ENCODE data around the gene DMRTC1. TPM values are rescaled to one million over a fixed set of nuclear protein-coding genes. Genes with fewer than 3 reads are reported as not detected.
"Not testable (repeated sequence)": the region's sequence is repeated elsewhere in the genome, so short reads cannot be mapped to it uniquely, and the experiment has no call there.

DMRTC1 gene
- total and polyA plus RNA-seq, 2 donors (not counting 3 experiments of a cell fraction or from before 2014, with no cell fraction given): not detected

- H3K4me2 ChIP-seq (ENCODE audit: insufficient read depth, low read length); H3K4me3 ChIP-seq (replicated peaks in 1 of 3; ENCODE audit: insufficient read depth in 1 of 3, low read depth in 1 of 3, low read length in 3 of 3); intact Hi-C loops (cut with micrococcal nuclease); H3K9ac ChIP-seq (replicated peaks; ENCODE audit: extremely low read depth, insufficient read depth, low read length); H2AFZ ChIP-seq (ENCODE audit: low read depth, low read length); H3K9me1 ChIP-seq (replicated peaks; ENCODE audit: control insufficient read depth, extremely low read depth, insufficient read depth, low read length); POLR2A ChIA-PET; CTCF ChIA-PET; FAIRE-seq; H3K36me3 ChIP-seq (ENCODE audit: control insufficient read depth in 2 of 2, extremely low read depth in 1 of 2, insufficient read depth in 2 of 2, low read length in 2 of 2); H3K79me2 ChIP-seq (ENCODE audit: control insufficient read depth, insufficient read depth, low read length); BruUV-seq (replicated peaks); H3K27me3 ChIP-seq (ENCODE audit: control insufficient read depth in 2 of 2, insufficient read depth in 2 of 2, low read length in 2 of 2); H3K9me3 ChIP-seq (replicated peaks; ENCODE audit: control insufficient read depth, insufficient read depth, low read length); H3K27ac ChIP-seq (ENCODE audit: insufficient read depth, low read depth, low read length); H3K4me1 ChIP-seq (ENCODE audit: control insufficient read depth, extremely low read depth, insufficient read depth, low read length); dilution Hi-C loops (cut with MboI; ENCODE audit: extremely low pct_ligation_motif_present, low sequenced_read_pairs); H4K20me1 ChIP-seq (replicated peaks; ENCODE audit: control insufficient read depth, extremely low read depth, insufficient read depth, low read length); DNase-seq (ENCODE audit: low read depth, low spot score): not testable (repeated sequence)
Measured at GRCh38 chrX:72936882-72937455, 6.7 kb downstream of the DMRTC1 start.

- POLR2A ChIA-PET; H3K27me3 ChIP-seq (ENCODE audit: control insufficient read depth in 2 of 2, insufficient read depth in 2 of 2, low read length in 2 of 2); H3K27ac ChIP-seq (ENCODE audit: insufficient read depth, low read depth, low read length); H2AFZ ChIP-seq (ENCODE audit: low read depth, low read length); H3K79me2 ChIP-seq (ENCODE audit: control insufficient read depth, insufficient read depth, low read length); DNase-seq (ENCODE audit: low read depth, low spot score); H3K4me1 ChIP-seq (ENCODE audit: control insufficient read depth, extremely low read depth, insufficient read depth, low read length); dilution Hi-C loops (cut with MboI; ENCODE audit: extremely low pct_ligation_motif_present, low sequenced_read_pairs); H3K9me1 ChIP-seq (replicated peaks; ENCODE audit: control insufficient read depth, extremely low read depth, insufficient read depth, low read length); H3K9ac ChIP-seq (replicated peaks; ENCODE audit: extremely low read depth, insufficient read depth, low read length); H3K4me2 ChIP-seq (ENCODE audit: insufficient read depth, low read length); intact Hi-C loops (cut with micrococcal nuclease); CTCF ChIA-PET; H3K36me3 ChIP-seq (ENCODE audit: control insufficient read depth in 2 of 2, extremely low read depth in 1 of 2, insufficient read depth in 2 of 2, low read length in 2 of 2); H3K9me3 ChIP-seq (replicated peaks; ENCODE audit: control insufficient read depth, insufficient read depth, low read length); H4K20me1 ChIP-seq (replicated peaks; ENCODE audit: control insufficient read depth, extremely low read depth, insufficient read depth, low read length); H3K4me3 ChIP-seq (replicated peaks in 1 of 3; ENCODE audit: insufficient read depth in 1 of 3, low read depth in 1 of 3, low read length in 3 of 3); BruUV-seq (replicated peaks): not testable (repeated sequence)
- peak; percentile 99 for FAIRE-seq
Measured at GRCh38 chrX:72936455-72936854, 7.2 kb downstream of the DMRTC1 start.

DNA sequence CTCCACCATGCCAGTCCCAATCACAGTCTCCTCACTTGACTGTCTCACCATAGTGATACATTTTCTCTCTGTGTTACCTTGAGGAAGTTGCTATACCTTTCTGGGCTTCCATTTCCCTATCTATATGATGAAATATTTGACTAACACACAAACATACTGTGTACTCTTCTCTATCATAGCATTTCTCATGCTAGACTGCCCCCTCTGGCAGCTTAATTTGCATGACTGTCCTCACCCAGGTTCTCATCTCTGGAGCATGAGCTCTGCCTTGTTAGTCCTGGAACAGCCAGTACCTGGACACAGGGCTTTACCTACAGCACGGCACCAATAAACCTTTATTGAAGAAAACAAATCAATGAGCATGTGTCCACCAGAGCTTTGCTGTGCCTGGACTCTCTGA is 11.4 kb downstream of the DMRTC1 start:
- H3K27ac ChIP-seq (ENCODE audit: insufficient read depth, low read depth, low read length); dilution Hi-C loops (cut with MboI; ENCODE audit: extremely low pct_ligation_motif_present, low sequenced_read_pairs); DNase-seq (ENCODE audit: low read depth, low spot score); H3K36me3 ChIP-seq (ENCODE audit: control insufficient read depth in 2 of 2, extremely low read depth in 1 of 2, insufficient read depth in 2 of 2, low read length in 2 of 2); POLR2A ChIA-PET; H2AFZ ChIP-seq (ENCODE audit: low read depth, low read length); H3K4me3 ChIP-seq (replicated peaks in 1 of 3; ENCODE audit: insufficient read depth in 1 of 3, low read depth in 1 of 3, low read length in 3 of 3); H3K4me2 ChIP-seq (ENCODE audit: insufficient read depth, low read length); intact Hi-C loops (cut with micrococcal nuclease); H3K9ac ChIP-seq (replicated peaks; ENCODE audit: extremely low read depth, insufficient read depth, low read length); H3K9me1 ChIP-seq (replicated peaks; ENCODE audit: control insufficient read depth, extremely low read depth, insufficient read depth, low read length); H3K4me1 ChIP-seq (ENCODE audit: control insufficient read depth, extremely low read depth, insufficient read depth, low read length); H4K20me1 ChIP-seq (replicated peaks; ENCODE audit: control insufficient read depth, extremely low read depth, insufficient read depth, low read length); H3K9me3 ChIP-seq (replicated peaks; ENCODE audit: control insufficient read depth, insufficient read depth, low read length); H3K79me2 ChIP-seq (ENCODE audit: control insufficient read depth, insufficient read depth, low read length); CTCF ChIA-PET; H3K27me3 ChIP-seq (ENCODE audit: control insufficient read depth in 2 of 2, insufficient read depth in 2 of 2, low read length in 2 of 2); FAIRE-seq; BruUV-seq (replicated peaks): not testable (repeated sequence)

- intact Hi-C loops (cut with micrococcal nuclease); H3K36me3 ChIP-seq (ENCODE audit: control insufficient read depth in 2 of 2, extremely low read depth in 1 of 2, insufficient read depth in 2 of 2, low read length in 2 of 2); dilution Hi-C loops (cut with MboI; ENCODE audit: extremely low pct_ligation_motif_present, low sequenced_read_pairs); H2AFZ ChIP-seq (ENCODE audit: low read depth, low read length); H3K9me3 ChIP-seq (replicated peaks; ENCODE audit: control insufficient read depth, insufficient read depth, low read length); H3K27ac ChIP-seq (ENCODE audit: insufficient read depth, low read depth, low read length); FAIRE-seq; DNase-seq (ENCODE audit: low read depth, low spot score); H3K4me1 ChIP-seq (ENCODE audit: control insufficient read depth, extremely low read depth, insufficient read depth, low read length); H3K9me1 ChIP-seq (replicated peaks; ENCODE audit: control insufficient read depth, extremely low read depth, insufficient read depth, low read length); H3K9ac ChIP-seq (replicated peaks; ENCODE audit: extremely low read depth, insufficient read depth, low read length); POLR2A ChIA-PET; H3K4me2 ChIP-seq (ENCODE audit: insufficient read depth, low read length); H4K20me1 ChIP-seq (replicated peaks; ENCODE audit: control insufficient read depth, extremely low read depth, insufficient read depth, low read length); BruUV-seq (replicated peaks); H3K79me2 ChIP-seq (ENCODE audit: control insufficient read depth, insufficient read depth, low read length); H3K27me3 ChIP-seq (ENCODE audit: control insufficient read depth in 2 of 2, insufficient read depth in 2 of 2, low read length in 2 of 2); CTCF ChIA-PET; H3K4me3 ChIP-seq (replicated peaks in 1 of 3; ENCODE audit: insufficient read depth in 1 of 3, low read depth in 1 of 3, low read length in 3 of 3): not testable (repeated sequence)
Measured at GRCh38 chrX:72916096-72916495, 27.5 kb downstream of the DMRTC1 start.
